ENCODE data around the gene HTRA3.

- TF ChIP-seq CTCF (conservative IDR thresholded peaks at IDR 0.05; ENCODE audit: low read depth in 2 of 2) = no peak
- no peak for TF ChIP-seq EZH2 (IDR thresholded peaks at IDR 0.05; ENCODE audit: low read depth, unreplicated experiment)
- no peak for TF ChIP-seq CREB1 (CRISPR knock-in tag; IDR thresholded peaks at IDR 0.05; ENCODE audit: low read depth)
- no peak for TF ChIP-seq POLR2AphosphoS5 (IDR thresholded peaks at IDR 0.05; ENCODE audit: low read depth)
- TF ChIP-seq JUNB (IDR thresholded peaks at IDR 0.05; ENCODE audit: unreplicated experiment) = no peak
- no peak for TF ChIP-seq EZH2phosphoT487 (IDR thresholded peaks at IDR 0.05; ENCODE audit: unreplicated experiment)
- TF ChIP-seq ETS1 (IDR thresholded peaks at IDR 0.05) = no peak
- TF ChIP-seq REST (IDR thresholded peaks at IDR 0.05; ENCODE audit: unreplicated experiment) = no peak
Measured at GRCh38 chr4:8229331-8229975, 40.1 kb upstream of the HTRA3 start.
